Vagina (tissue), 2 donors: Measurements from ENCODE around the gene COL28A1.

ENCODE experiments used
- POLR2A ChIP-seq, 2 donors: fragments of 450-650 bp; IDR thresholded peaks; one replicate each; pipeline ENCODE4 v1.6.1; 2017; ENCODE audit warnings: antibody characterized with exemption in 2 of 2, mild to moderate bottlenecking in 2 of 2, moderate library complexity in 2 of 2
- POLR2AphosphoS5 ChIP-seq, 2 donors: sonication (generic); formaldehyde crosslinking; IDR thresholded peaks; one replicate each; pipeline ENCODE4 v1.9.0; 2017; ENCODE audit warnings: antibody characterized with exemption in 2 of 2, mild to moderate bottlenecking in 2 of 2, low read depth in 1 of 2; ENCODE audit not compliant: insufficient read depth in 1 of 2
- TF ChIP-seq, protein P1 (sequence below), 3 experiments: fragments of 450-650 bp in 2 of 3; fragments of 200-600 bp in 1 of 3; sonication (generic) in 1 of 3; IDR thresholded peaks; one replicate each; pipeline ENCODE4 v1.5.1; 2017 to 2019; ENCODE audit warnings: antibody characterized with exemption in 3 of 3, mild to moderate bottlenecking in 2 of 3, moderate library complexity in 2 of 3

DNA sequence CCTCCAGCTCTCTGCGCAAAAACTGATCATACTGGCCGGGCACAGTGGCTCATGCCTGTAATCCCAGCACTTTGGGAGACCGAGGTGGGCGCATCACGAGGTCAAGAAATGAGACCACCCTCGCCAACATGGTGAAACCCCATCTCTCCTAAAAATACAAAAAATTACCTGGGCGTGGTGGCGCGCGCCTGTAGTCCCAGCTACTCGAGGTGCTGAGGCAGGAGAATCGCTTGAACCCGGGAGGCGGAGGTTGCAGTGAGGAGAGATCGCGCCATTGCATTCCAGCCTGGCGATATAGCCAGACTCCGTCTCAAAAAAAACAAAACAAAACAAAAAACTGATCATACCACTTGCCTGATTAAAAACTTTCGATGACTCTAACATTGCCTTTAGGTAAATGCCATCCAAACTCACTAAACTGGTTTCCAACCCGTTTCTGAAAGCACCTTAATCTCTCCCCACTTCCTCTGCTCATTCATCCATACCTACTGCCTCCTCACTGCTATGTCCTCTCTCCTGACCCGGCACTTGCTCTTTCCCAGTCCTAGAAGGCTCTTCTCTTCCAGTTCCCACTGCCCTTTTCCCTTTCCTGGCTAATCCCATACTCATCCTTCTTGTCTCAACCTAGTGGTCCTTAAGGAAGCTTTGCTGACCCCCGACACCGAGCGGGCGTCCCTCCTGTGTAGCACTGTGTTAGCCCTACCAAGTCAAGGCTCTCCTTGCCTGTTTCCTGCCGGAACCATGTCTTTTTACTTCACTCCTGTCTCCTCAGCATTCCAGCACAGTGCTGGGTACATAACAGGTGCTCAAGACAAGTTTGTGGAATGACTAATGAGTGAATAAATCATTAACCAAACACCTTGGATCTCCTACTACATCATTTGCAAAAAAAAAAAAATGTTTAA, 30.3 kb upstream of the COL28A1 start:
- TF ChIP-seq, protein P1, sequence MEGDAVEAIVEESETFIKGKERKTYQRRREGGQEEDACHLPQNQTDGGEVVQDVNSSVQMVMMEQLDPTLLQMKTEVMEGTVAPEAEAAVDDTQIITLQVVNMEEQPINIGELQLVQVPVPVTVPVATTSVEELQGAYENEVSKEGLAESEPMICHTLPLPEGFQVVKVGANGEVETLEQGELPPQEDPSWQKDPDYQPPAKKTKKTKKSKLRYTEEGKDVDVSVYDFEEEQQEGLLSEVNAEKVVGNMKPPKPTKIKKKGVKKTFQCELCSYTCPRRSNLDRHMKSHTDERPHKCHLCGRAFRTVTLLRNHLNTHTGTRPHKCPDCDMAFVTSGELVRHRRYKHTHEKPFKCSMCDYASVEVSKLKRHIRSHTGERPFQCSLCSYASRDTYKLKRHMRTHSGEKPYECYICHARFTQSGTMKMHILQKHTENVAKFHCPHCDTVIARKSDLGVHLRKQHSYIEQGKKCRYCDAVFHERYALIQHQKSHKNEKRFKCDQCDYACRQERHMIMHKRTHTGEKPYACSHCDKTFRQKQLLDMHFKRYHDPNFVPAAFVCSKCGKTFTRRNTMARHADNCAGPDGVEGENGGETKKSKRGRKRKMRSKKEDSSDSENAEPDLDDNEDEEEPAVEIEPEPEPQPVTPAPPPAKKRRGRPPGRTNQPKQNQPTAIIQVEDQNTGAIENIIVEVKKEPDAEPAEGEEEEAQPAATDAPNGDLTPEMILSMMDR (IDR thresholded peaks at IDR 0.05) = no peak
- TF ChIP-seq POLR2AphosphoS5 (IDR thresholded peaks at IDR 0.05; ENCODE audit: insufficient read depth in 1 of 2, low read depth in 1 of 2) = no peak
- TF ChIP-seq POLR2A (IDR thresholded peaks at IDR 0.05) = no peak
